Measurements from ENCODE around the gene HNRNPCL2. TPM values are rescaled to one million over a fixed set of nuclear protein-coding genes. Genes with fewer than 3 reads are reported as not detected.

The HNRNPCL2 gene
- total RNA-seq: not detected in 2 replicates

DNA sequence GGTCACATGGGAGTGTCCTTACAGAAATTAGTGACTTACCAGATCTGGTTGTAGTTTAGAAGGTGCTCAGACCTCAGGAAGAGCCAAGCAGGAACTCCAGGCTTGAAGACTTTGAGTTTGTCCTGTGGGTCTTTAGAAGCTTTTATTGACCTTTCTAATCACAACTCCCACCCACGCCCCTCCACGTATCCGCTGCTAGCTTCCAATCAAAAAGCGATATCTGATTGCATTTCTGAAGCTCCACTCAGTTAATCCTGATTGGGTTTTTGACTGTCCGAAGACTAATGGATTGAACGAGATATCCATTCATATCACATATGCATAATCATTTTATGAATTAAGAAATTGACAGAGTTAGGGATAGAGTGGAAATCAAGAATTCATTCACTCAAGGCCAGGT is at the start of gene HNRNPCL2:
Gene HNRNPCL2 (minus strand): TSS at position 101 of the 400 bp plus-strand sequence. CDS start 454 bp downstream, outside the sequence.

DNA sequence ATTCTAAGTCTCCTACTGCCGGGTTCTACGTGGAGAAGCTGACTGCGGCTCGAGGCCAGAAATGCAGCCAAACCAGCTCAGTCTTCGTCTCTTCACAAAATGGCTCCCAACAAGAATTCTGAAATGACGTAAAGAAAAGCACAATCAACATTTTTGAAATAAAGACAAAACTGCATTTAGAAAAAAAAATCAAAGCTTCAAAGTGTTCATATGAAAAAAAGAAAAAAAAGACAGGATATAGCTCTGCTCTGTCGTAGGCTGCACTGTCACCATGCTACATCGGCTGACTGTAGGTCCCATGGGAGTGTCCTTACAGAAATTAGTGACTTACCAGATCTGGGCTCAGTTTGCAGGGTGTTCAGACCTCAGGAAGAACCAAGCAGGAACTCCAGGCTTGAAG is 48.9 kb upstream of the HNRNPCL2 start, which contains the start of gene HNRNPCL4:
Gene HNRNPCL4 (minus strand): TSS at position 101 of the 400 bp plus-strand sequence. CDS start 164 bp downstream, outside the sequence.

DNA sequence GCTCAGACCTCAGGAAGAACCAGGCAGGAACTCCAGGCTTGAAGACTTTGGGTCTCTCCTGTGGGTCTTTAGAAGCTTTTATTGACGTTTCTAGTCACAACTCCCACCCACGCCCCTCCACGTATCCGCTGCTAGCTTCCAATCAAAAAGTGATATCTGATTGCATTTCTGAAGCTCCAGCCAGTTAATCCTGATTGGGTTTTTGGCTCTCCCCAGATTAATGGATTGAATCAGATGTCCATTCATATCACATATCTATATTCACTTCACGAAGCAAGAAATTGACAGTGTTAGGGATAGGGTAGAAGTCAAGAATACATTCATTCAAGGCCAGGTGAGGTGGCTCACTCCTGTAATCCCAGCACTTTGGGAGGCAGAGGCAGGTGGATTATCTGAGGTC is 39.3 kb upstream of the HNRNPCL2 start, which contains the start of gene PRAMEF26:
Gene PRAMEF26 (minus strand): TSS at position 101 of the 400 bp plus-strand sequence. CDS start 2,914 bp downstream, outside the sequence.

GRCh38 chr1:13070474-13070873 is 46.2 kb downstream of the HNRNPCL2 start, which contains the start of gene PRAMEF25:
TSS of gene PRAMEF25 (plus strand) at chr1:13070774. CDS start at chr1:13073694, 2,920 bp downstream.

Other genes starting within 250 kb of the HNRNPCL2 start
- gene PRAMEF4, start 230.7 kb downstream of the HNRNPCL2 start, total RNA-seq: not detected in 2 replicates
- not detected in 2 replicates for gene PRAMEF10, start 218.6 kb downstream of the HNRNPCL2 start, total RNA-seq
- gene PRAMEF7, start 200.2 kb downstream of the HNRNPCL2 start, total RNA-seq: not detected in 2 replicates
- not detected in 2 replicates for gene PRAMEF6, start 169.3 kb downstream of the HNRNPCL2 start, total RNA-seq
- gene PRAMEF27, start 60.3 kb downstream of the HNRNPCL2 start, total RNA-seq: not detected in 2 replicates
- not detected in 2 replicates for gene HNRNPCL3, start 56.1 kb downstream of the HNRNPCL2 start, total RNA-seq
- gene PRAMEF25, start 46.1 kb downstream of the HNRNPCL2 start, total RNA-seq: not detected in 2 replicates
- gene PRAMEF26, start 39.2 kb upstream of the HNRNPCL2 start, total RNA-seq: not detected in 2 replicates
- not detected in 2 replicates for gene HNRNPCL4, start 48.8 kb upstream of the HNRNPCL2 start, total RNA-seq
- not detected in 2 replicates for gene PRAMEF9, start 55.0 kb upstream of the HNRNPCL2 start, total RNA-seq
- not detected in 2 replicates for gene PRAMEF13, start 84.6 kb upstream of the HNRNPCL2 start, total RNA-seq
- not detected in 2 replicates for gene PRAMEF18, start 109.3 kb upstream of the HNRNPCL2 start, total RNA-seq
- gene PRAMEF5, start 137.3 kb upstream of the HNRNPCL2 start, total RNA-seq: not detected in 2 replicates
- gene PRAMEF8, start 168.3 kb upstream of the HNRNPCL2 start, total RNA-seq: not detected in 2 replicates
- not detected in 2 replicates for gene PRAMEF33, start 186.7 kb upstream of the HNRNPCL2 start, total RNA-seq
- not detected in 2 replicates for gene PRAMEF15, start 198.7 kb upstream of the HNRNPCL2 start, total RNA-seq
- not detected in 2 replicates for gene PRAMEF14, start 230.3 kb upstream of the HNRNPCL2 start, total RNA-seq

Data from placental epithelial cell (primary cell).